Measurements from ENCODE around the gene PLCB1. TPM values are rescaled to one million over a fixed set of nuclear protein-coding genes. Genes with fewer than 3 reads are reported as not detected.

Gene PLCB1
- total and polyA plus RNA-seq, 10 of the 15 experiments (the other 5 are each of a cell fraction or from before 2014, with no cell fraction given): 0.05 to 5.3 (median 0.17) TPM; not detected in 1

DNA sequence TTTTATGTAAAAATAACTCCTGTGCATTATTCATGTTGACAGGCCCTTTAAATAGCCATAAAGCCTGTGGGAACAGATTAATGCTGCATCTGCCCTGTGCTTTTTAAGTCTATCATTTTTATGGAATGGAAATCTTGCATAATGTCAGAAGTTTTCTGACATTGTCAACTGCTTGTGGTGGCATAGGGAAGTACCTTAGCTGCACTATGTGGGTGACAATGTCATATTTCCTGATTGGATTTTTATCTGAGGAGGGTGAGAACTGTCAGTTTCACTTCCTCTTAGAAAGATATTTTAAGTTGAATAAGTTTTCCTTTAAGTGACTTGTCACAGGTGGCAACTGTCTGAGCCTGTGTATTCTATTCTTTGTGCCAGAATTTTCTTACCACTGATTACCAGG, 267.9 kb downstream of the PLCB1 start (continued):
- TF ChIP-seq SREBF2 (IDR thresholded peaks at IDR 0.05; ENCODE audit: low read length) (no peak), ATF7 (IDR thresholded peaks at IDR 0.05; ENCODE audit: low read depth) (peak; percentile 92), BMI1 (IDR thresholded peaks at IDR 0.05; ENCODE audit: borderline replicate concordance) (peak; percentile 80), RBBP5 (conservative IDR thresholded peaks at IDR 0.05) (no peak), RELA (IDR thresholded peaks at IDR 0.05; ENCODE audit: borderline replicate concordance, partially characterized antibody) (peak; percentile 91), ZNF217 (IDR thresholded peaks at IDR 0.05) (peak; percentile 96), POU2F2 (IDR thresholded peaks at IDR 0.05; ENCODE audit: borderline replicate concordance, low read depth, low read length) (peak; percentile 58; the same call in 1 of the 3 replicates), MYC (IDR thresholded peaks at IDR 0.05; ENCODE audit: insufficient read depth, insufficient read length, insufficient replicate concordance, low read length, severe bottlenecking) (no peak), IRF4 (IDR thresholded peaks at IDR 0.05; ENCODE audit: low read depth, low read length) (peak; percentile 92), FOXK2 (IDR thresholded peaks at IDR 0.05) (no peak), NRF1 (conservative IDR thresholded peaks at IDR 0.05; ENCODE audit: low read depth, low read length) (no peak), ZNF384 (IDR thresholded peaks at IDR 0.05; ENCODE audit: borderline replicate concordance, low read depth, low read length) (no peak), ZNF24 (IDR thresholded peaks at IDR 0.05) (no peak), KDM1A (IDR thresholded peaks at IDR 0.05; ENCODE audit: borderline replicate concordance) (no peak), POLR2AphosphoS5 (IDR thresholded peaks at IDR 0.05; ENCODE audit: low read length) (no peak), BRCA1 (IDR thresholded peaks at IDR 0.05; ENCODE audit: low read depth, low read length) (no peak), SUZ12 (IDR thresholded peaks at IDR 0.05; ENCODE audit: unreplicated experiment) (no peak), NR2C2 (IDR thresholded peaks at IDR 0.05; ENCODE audit: borderline replicate concordance, control insufficient read depth, insufficient read length, low read depth) (no peak), IKZF2 (IDR thresholded peaks at IDR 0.05) (peak; percentile 100), TAF1 (IDR thresholded peaks at IDR 0.05; ENCODE audit: borderline replicate concordance, low read depth, low read length) (no peak), CBFB (IDR thresholded peaks at IDR 0.05; ENCODE audit: low read depth) (peak; percentile 39; the same call in 1 of the 2 replicates), KAT2A (conservative IDR thresholded peaks at IDR 0.05; ENCODE audit: control insufficient read depth, low read depth, low read length) (no peak)
- TF ChIP-seq, protein P1, sequence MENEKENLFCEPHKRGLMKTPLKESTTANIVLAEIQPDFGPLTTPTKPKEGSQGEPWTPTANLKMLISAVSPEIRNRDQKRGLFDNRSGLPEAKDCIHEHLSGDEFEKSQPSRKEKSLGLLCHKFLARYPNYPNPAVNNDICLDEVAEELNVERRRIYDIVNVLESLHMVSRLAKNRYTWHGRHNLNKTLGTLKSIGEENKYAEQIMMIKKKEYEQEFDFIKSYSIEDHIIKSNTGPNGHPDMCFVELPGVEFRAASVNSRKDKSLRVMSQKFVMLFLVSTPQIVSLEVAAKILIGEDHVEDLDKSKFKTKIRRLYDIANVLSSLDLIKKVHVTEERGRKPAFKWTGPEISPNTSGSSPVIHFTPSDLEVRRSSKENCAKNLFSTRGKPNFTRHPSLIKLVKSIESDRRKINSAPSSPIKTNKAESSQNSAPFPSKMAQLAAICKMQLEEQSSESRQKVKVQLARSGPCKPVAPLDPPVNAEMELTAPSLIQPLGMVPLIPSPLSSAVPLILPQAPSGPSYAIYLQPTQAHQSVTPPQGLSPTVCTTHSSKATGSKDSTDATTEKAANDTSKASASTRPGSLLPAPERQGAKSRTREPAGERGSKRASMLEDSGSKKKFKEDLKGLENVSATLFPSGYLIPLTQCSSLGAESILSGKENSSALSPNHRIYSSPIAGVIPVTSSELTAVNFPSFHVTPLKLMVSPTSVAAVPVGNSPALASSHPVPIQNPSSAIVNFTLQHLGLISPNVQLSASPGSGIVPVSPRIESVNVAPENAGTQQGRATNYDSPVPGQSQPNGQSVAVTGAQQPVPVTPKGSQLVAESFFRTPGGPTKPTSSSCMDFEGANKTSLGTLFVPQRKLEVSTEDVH (IDR thresholded peaks at IDR 0.05; ENCODE audit: low read depth, partially characterized antibody): no peak
- TF ChIP-seq, protein P2, sequence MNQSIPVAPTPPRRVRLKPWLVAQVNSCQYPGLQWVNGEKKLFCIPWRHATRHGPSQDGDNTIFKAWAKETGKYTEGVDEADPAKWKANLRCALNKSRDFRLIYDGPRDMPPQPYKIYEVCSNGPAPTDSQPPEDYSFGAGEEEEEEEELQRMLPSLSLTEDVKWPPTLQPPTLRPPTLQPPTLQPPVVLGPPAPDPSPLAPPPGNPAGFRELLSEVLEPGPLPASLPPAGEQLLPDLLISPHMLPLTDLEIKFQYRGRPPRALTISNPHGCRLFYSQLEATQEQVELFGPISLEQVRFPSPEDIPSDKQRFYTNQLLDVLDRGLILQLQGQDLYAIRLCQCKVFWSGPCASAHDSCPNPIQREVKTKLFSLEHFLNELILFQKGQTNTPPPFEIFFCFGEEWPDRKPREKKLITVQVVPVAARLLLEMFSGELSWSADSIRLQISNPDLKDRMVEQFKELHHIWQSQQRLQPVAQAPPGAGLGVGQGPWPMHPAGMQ (IDR thresholded peaks at IDR 0.05; ENCODE audit: borderline replicate concordance): no peak
- TF ChIP-seq, protein P3, sequence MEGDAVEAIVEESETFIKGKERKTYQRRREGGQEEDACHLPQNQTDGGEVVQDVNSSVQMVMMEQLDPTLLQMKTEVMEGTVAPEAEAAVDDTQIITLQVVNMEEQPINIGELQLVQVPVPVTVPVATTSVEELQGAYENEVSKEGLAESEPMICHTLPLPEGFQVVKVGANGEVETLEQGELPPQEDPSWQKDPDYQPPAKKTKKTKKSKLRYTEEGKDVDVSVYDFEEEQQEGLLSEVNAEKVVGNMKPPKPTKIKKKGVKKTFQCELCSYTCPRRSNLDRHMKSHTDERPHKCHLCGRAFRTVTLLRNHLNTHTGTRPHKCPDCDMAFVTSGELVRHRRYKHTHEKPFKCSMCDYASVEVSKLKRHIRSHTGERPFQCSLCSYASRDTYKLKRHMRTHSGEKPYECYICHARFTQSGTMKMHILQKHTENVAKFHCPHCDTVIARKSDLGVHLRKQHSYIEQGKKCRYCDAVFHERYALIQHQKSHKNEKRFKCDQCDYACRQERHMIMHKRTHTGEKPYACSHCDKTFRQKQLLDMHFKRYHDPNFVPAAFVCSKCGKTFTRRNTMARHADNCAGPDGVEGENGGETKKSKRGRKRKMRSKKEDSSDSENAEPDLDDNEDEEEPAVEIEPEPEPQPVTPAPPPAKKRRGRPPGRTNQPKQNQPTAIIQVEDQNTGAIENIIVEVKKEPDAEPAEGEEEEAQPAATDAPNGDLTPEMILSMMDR (IDR thresholded peaks at IDR 0.05 in 2 of 3, conservative IDR thresholded peaks at IDR 0.05 in 1 of 3; ENCODE audit: control insufficient read depth in 2 of 3, extremely low read depth in 1 of 3, insufficient read depth in 1 of 3, low read depth in 3 of 3, low read length in 3 of 3): peak in 1 of 3 experiments; percentile 9; a peak in 1 of 6 replicates
- TF ChIP-seq, protein P4, sequence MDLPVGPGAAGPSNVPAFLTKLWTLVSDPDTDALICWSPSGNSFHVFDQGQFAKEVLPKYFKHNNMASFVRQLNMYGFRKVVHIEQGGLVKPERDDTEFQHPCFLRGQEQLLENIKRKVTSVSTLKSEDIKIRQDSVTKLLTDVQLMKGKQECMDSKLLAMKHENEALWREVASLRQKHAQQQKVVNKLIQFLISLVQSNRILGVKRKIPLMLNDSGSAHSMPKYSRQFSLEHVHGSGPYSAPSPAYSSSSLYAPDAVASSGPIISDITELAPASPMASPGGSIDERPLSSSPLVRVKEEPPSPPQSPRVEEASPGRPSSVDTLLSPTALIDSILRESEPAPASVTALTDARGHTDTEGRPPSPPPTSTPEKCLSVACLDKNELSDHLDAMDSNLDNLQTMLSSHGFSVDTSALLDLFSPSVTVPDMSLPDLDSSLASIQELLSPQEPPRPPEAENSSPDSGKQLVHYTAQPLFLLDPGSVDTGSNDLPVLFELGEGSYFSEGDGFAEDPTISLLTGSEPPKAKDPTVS (IDR thresholded peaks at IDR 0.05; ENCODE audit: low read depth, low read length): no peak
